ENCODE measurements around the gene MTNR1B. TPM values are rescaled to one million over a fixed set of nuclear protein-coding genes. Genes with fewer than 3 reads are reported as not detected.
A peak's percentile ranks its signal among the peaks of the same experiment; 100 is the strongest.

Gene MTNR1B
- not detected for total RNA-seq
- not detected for polyA plus RNA-seq

DNA sequence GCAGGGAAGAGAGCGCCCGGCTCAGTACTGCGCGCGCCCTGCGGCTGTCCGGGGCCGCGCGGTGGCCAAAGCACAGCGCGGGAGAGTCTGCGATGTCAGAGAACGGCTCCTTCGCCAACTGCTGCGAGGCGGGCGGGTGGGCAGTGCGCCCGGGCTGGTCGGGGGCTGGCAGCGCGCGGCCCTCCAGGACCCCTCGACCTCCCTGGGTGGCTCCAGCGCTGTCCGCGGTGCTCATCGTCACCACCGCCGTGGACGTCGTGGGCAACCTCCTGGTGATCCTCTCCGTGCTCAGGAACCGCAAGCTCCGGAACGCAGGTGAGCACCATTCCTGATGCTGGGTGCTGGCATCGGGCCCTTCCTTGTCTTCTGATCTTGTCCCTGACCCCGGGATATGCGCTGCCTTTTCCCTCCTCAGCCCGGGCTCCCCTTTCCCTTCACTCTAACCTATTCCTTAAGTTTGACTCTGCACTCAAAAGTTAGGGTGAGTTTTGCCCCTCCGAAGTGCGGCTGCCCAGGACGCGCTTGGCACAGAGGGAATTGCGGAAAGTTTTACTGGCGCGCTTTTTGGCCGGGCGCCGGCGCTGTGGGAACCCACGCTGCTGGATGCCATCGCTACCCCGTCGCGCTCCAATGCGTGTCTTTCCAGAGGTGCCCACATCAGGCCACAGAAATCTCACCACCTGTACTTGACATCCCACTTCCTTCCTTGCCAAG is at the start of gene MTNR1B:
Gene MTNR1B (plus strand): TSS at position 18 of the 714 bp plus-strand sequence. CDS start 75 bp downstream, at position 93.
- Histone ChIP-seq H3K9me3 (ENCODE audit: control insufficient read depth in 1 of 2, low read length in 2 of 2) (no peaks in the 10 kb centered on the region), H3K4me1 (ENCODE audit: insufficient read depth, low read length) (no peaks in the 10 kb centered on the region), H3K27me3 (ENCODE audit: insufficient read depth, low read length) (no peaks in the 10 kb centered on the region), H3K27ac (ENCODE audit: low read depth, low read length) (no peak within 1 kb of the TSS), H3K36me3 (ENCODE audit: insufficient read depth, low read length) (no peaks in the 10 kb centered on the region), H3K4me3 (ENCODE audit: low read length in 2 of 2) (no peak within 1 kb of the TSS)
- peaks cover 3 to 5% of the 10 kb centered on the region in 2 donors for H3K27me3 Mint-ChIP-seq
- ChIA-PET POLR2A (ENCODE audit: partially characterized antibody) (no interaction called here), CTCF (ENCODE audit: partially characterized antibody) (no interaction called here)
- peaks cover 0 to 2% (median 0%) of the 10 kb centered on the region in 8 donors for H3K9me3 Mint-ChIP-seq
- no peak within 1 kb of the TSS for H3K4me3 Mint-ChIP-seq
- H3K27ac Mint-ChIP-seq = no peak within 1 kb of the TSS
- intact Hi-C loops (cut with micrococcal nuclease) = no loop called here
- no peak for DNase-seq
- no peaks in the 10 kb centered on the region for H3K36me3 Mint-ChIP-seq
- no peaks in the 10 kb centered on the region for H3K4me1 Mint-ChIP-seq

DNA sequence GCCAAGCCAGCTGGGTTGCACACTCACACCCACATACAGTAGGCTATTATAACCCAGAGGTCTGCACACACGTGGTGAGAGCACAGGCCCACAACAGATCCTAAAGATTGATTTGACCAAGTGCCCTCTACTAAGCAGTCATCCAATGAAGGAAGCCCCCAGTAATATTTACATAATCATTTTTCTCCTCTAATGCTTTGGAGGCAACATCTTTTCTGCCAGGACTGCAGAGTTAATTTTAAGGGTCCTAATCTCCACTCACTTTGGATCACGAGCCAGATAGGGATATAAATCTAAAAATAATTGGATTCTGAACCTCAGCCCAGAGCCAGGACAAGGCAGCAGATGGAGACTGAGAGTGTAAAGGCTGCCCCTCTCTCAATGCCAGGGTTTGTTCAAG is 49.1 kb upstream of the MTNR1B start:
- Histone ChIP-seq H3K27me3 (ENCODE audit: insufficient read depth, low read length) (no peaks in the 10 kb centered on the region), H3K27ac (ENCODE audit: low read depth, low read length) (no peak overlapping the region), H3K9me3 (ENCODE audit: control insufficient read depth in 1 of 2, low read length in 2 of 2) (peaks cover 0 to 3% of the 10 kb centered on the region in 2 donors), H3K36me3 (ENCODE audit: insufficient read depth, low read length) (no peaks in the 10 kb centered on the region), H3K4me1 (ENCODE audit: insufficient read depth, low read length) (no peaks in the 10 kb centered on the region), H3K4me3 (ENCODE audit: low read length in 2 of 2) (no peak overlapping the region)
- Mint-ChIP-seq H3K36me3 (no peaks in the 10 kb centered on the region), H3K27ac (no peak overlapping the region), H3K4me3 (no peak overlapping the region), H3K4me1 (no peaks in the 10 kb centered on the region), H3K9me3 (peaks cover 0 to 15% (median 4%) of the 10 kb centered on the region in 8 donors), H3K27me3 (peaks cover 2 to 6% of the 10 kb centered on the region in 2 donors)
- intact Hi-C loops (cut with micrococcal nuclease) = no loop called here
- DNase-seq = no peak
- CTCF ChIA-PET (ENCODE audit: partially characterized antibody) = no interaction called here
- POLR2A ChIA-PET (ENCODE audit: partially characterized antibody) = no interaction called here

DNA sequence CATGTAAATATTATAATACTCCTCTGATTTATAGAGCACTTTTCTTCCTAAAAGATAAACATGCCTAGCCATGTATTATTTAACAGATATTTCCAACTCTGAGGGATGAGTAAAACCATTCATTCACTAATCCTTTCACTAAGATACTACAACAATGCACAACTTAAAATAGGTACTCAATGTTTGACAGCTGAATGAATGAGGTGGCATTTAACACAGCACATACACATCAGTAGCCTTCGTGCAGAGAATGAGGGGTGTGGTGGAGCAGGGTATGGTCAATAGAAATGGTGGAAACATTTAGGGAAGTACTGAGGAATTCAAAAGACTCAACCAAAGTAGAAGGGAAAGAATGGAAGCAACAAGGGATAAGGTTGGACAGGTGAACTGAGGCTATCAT is 46.7 kb upstream of the MTNR1B start:
- intact Hi-C loops (cut with micrococcal nuclease) = no loop called here
- H3K4me3 ChIP-seq (ENCODE audit: low read length in 2 of 2) = no peak overlapping the region
- H3K27me3 Mint-ChIP-seq = peaks cover 0 to 1% of the 10 kb centered on the region in 2 donors
- no peaks in the 10 kb centered on the region for H3K36me3 ChIP-seq (ENCODE audit: insufficient read depth, low read length)
- no peaks in the 10 kb centered on the region for H3K27me3 ChIP-seq (ENCODE audit: insufficient read depth, low read length)
- no peak overlapping the region for H3K4me3 Mint-ChIP-seq
- no peak overlapping the region for H3K27ac ChIP-seq (ENCODE audit: low read depth, low read length)
- peaks cover 0 to 24% (median 14%) of the 10 kb centered on the region in 8 donors for H3K9me3 Mint-ChIP-seq
- H3K4me1 ChIP-seq (ENCODE audit: insufficient read depth, low read length) = no peaks in the 10 kb centered on the region
- DNase-seq = no peak
- no peaks in the 10 kb centered on the region for H3K4me1 Mint-ChIP-seq
- no peaks in the 10 kb centered on the region for H3K36me3 Mint-ChIP-seq
- peaks cover 0 to 3% of the 10 kb centered on the region in 2 donors for H3K9me3 ChIP-seq (ENCODE audit: control insufficient read depth in 1 of 2, low read length in 2 of 2)
- no peak overlapping the region for H3K27ac Mint-ChIP-seq
- ChIA-PET POLR2A (ENCODE audit: partially characterized antibody) (no interaction called here), CTCF (ENCODE audit: partially characterized antibody) (no interaction called here)

DNA sequence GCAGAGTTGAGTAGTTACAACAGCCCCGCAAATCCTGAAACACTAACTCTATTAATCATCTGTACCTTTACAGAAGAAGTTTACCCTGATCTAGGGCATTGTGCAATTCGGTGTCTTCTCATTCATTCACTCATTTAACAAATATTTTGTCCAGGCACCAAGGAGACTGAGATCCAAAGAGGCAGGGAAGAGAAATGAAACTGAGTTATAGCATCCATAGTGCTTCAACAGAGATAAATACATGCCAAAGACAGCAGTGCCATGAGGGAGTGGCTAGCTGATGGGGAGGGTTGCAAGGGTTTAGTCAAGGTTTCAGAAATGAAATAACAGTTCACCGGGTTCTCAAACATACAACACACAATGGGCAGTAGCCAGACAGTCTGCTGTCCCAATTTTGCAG is 40.2 kb upstream of the MTNR1B start:
- H3K36me3 ChIP-seq (ENCODE audit: insufficient read depth, low read length) = no peaks in the 10 kb centered on the region
- peaks cover 0 to 1% of the 10 kb centered on the region in 2 donors for H3K27me3 Mint-ChIP-seq
- no peak overlapping the region for H3K27ac ChIP-seq (ENCODE audit: low read depth, low read length)
- no peak overlapping the region for H3K27ac Mint-ChIP-seq
- intact Hi-C loops (cut with micrococcal nuclease) = no loop called here
- H3K36me3 Mint-ChIP-seq = no peaks in the 10 kb centered on the region
- H3K9me3 ChIP-seq (ENCODE audit: control insufficient read depth in 1 of 2, low read length in 2 of 2) = peaks cover 0 to 3% of the 10 kb centered on the region in 2 donors
- no peaks in the 10 kb centered on the region for H3K27me3 ChIP-seq (ENCODE audit: insufficient read depth, low read length)
- no peaks in the 10 kb centered on the region for H3K4me1 ChIP-seq (ENCODE audit: insufficient read depth, low read length)
- no peak overlapping the region for H3K4me3 ChIP-seq (ENCODE audit: low read length in 2 of 2)
- H3K4me1 Mint-ChIP-seq = no peaks in the 10 kb centered on the region
- no peak overlapping the region for H3K4me3 Mint-ChIP-seq
- POLR2A ChIA-PET (ENCODE audit: partially characterized antibody) = no interaction called here
- DNase-seq = no peak
- peaks cover 0 to 25% (median 14%) of the 10 kb centered on the region in 8 donors for H3K9me3 Mint-ChIP-seq
- CTCF ChIA-PET (ENCODE audit: partially characterized antibody) = no interaction called here

DNA sequence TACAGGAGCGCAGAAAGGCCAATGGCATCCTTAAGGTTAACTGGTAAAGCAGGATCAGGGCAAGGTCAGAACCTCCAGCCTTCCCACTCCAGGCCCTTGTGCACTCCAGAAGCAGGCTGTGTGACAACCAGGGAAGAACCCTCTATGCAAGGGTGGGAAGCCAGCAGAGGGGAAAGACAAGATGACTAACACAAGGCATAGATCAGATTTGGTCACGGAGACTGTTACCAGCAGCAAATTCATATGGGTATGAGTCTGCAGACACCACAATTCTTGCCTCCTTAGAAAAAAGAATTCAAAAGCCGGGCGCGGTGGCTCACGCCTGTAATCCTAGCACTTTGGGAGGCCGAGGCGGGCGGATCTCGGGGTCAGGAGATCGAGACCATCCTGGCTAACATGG is 39.8 kb upstream of the MTNR1B start:
- peak overlapping the region in 1 of 7 donors; percentile 69 for H3K27ac Mint-ChIP-seq
- CTCF ChIA-PET (ENCODE audit: partially characterized antibody) = no interaction called here

DNA sequence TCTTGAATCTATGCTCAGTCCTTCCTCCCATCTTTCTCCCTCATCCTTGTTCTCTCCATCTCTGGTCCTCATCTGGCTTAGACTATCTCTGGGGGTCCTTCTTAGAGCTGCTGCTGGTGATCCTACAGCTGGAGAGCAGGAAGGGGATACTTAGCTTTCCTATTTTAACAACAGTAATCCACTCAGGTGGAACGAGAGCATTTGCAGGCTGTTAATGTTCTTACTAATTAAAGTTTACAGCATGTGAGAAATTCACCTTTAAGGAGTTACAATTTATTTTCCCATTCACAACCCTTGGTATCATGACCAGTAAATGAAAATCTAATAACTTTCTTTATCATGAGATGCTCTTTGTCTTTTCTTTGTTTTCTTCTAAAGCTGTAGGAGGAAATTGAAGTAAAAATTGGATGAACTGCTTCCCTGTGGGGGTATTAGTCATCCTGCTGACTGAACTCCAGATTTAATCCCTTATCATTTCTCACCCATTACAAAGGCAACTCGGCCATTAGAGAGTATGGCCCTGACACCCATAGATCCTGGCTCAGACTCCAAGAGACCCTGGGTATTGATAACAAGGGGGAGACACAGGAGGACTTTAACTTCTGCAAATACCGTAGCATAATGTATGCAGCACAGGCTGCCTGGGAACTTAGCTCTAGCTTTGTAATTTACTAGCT is 37.6 kb upstream of the MTNR1B start:
- H3K27ac Mint-ChIP-seq = no peak overlapping the region
- peaks cover 0 to 5% (median 2%) of the 10 kb centered on the region in 8 donors for H3K9me3 Mint-ChIP-seq
- no peak for DNase-seq
- H3K36me3 Mint-ChIP-seq = no peaks in the 10 kb centered on the region
- ChIA-PET CTCF (ENCODE audit: partially characterized antibody) (no interaction called here), POLR2A (ENCODE audit: partially characterized antibody) (no interaction called here)
- H3K27ac ChIP-seq (ENCODE audit: low read depth, low read length) = no peak overlapping the region
- H3K27me3 Mint-ChIP-seq = peaks cover 0 to 4% of the 10 kb centered on the region in 2 donors
- intact Hi-C loops (cut with micrococcal nuclease) = no loop called here
- H3K4me1 ChIP-seq (ENCODE audit: insufficient read depth, low read length) = no peaks in the 10 kb centered on the region
- no peak overlapping the region for H3K4me3 ChIP-seq (ENCODE audit: low read length in 2 of 2)
- H3K4me3 Mint-ChIP-seq = no peak overlapping the region
- H3K36me3 ChIP-seq (ENCODE audit: insufficient read depth, low read length) = no peaks in the 10 kb centered on the region
- H3K27me3 ChIP-seq (ENCODE audit: insufficient read depth, low read length) = no peaks in the 10 kb centered on the region
- no peaks in the 10 kb centered on the region for H3K4me1 Mint-ChIP-seq
- no peaks in the 10 kb centered on the region for H3K9me3 ChIP-seq (ENCODE audit: control insufficient read depth in 1 of 2, low read length in 2 of 2)

More for the DNA sequence above, 39.8 kb upstream of the MTNR1B start:
- no peak overlapping the region for H3K4me3 Mint-ChIP-seq
- intact Hi-C loops (cut with micrococcal nuclease) = no loop called here
- H3K27me3 Mint-ChIP-seq = peaks cover 0 to 3% of the 10 kb centered on the region in 2 donors
- no peak overlapping the region for H3K27ac ChIP-seq (ENCODE audit: low read depth, low read length)
- H3K9me3 ChIP-seq (ENCODE audit: control insufficient read depth in 1 of 2, low read length in 2 of 2) = peaks cover 0 to 3% of the 10 kb centered on the region in 2 donors
- H3K36me3 Mint-ChIP-seq = no peaks in the 10 kb centered on the region
- H3K27me3 ChIP-seq (ENCODE audit: insufficient read depth, low read length) = no peaks in the 10 kb centered on the region
- POLR2A ChIA-PET (ENCODE audit: partially characterized antibody) = no interaction called here
- H3K4me3 ChIP-seq (ENCODE audit: low read length in 2 of 2) = no peak overlapping the region
- peaks cover 0 to 24% (median 11%) of the 10 kb centered on the region in 8 donors for H3K9me3 Mint-ChIP-seq
- no peaks in the 10 kb centered on the region for H3K36me3 ChIP-seq (ENCODE audit: insufficient read depth, low read length)
- no peaks in the 10 kb centered on the region for H3K4me1 Mint-ChIP-seq
- H3K4me1 ChIP-seq (ENCODE audit: insufficient read depth, low read length) = no peaks in the 10 kb centered on the region
- no peak for DNase-seq

DNA sequence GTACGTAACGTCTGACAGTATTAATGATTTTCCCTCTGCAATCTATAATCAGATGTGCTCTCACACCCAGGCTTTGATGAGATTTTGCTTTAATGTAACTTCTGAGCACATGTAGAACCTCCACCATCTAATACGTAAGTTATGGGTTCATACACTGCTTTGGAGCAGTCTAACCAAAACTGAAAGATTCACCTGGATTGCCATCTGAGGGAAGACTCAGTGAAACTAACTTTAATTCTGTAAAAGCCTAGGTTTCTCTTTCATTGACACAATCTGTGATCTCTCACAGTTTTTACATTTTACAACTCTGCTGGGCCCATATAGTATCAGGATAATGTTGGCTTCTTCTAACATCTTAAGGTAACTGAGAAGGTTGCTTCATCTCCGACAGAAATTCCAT is 30.1 kb upstream of the MTNR1B start:
- intact Hi-C loops (cut with micrococcal nuclease) = no loop called here
- no peak overlapping the region for H3K27ac ChIP-seq (ENCODE audit: low read depth, low read length)
- Mint-ChIP-seq H3K36me3 (no peaks in the 10 kb centered on the region), H3K27ac (no peak overlapping the region), H3K9me3 (peaks cover 0 to 10% (median 1%) of the 10 kb centered on the region in 8 donors), H3K27me3 (peaks cover 5 to 6% of the 10 kb centered on the region in 2 donors), H3K4me1 (no peaks in the 10 kb centered on the region), H3K4me3 (no peak overlapping the region)
- no peak for DNase-seq
- POLR2A ChIA-PET (ENCODE audit: partially characterized antibody) = no interaction called here
- H3K36me3 ChIP-seq (ENCODE audit: insufficient read depth, low read length) = no peaks in the 10 kb centered on the region
- CTCF ChIA-PET (ENCODE audit: partially characterized antibody) = interaction anchor here (1.4 kb wide), 1 partner anchor 286 kb away, joined by 5 read pairs; no protein-coding TSS in a partner anchor
- H3K4me1 ChIP-seq (ENCODE audit: insufficient read depth, low read length) = no peaks in the 10 kb centered on the region
- H3K9me3 ChIP-seq (ENCODE audit: control insufficient read depth in 1 of 2, low read length in 2 of 2) = no peaks in the 10 kb centered on the region
- H3K4me3 ChIP-seq (ENCODE audit: low read length in 2 of 2) = no peak overlapping the region
- no peaks in the 10 kb centered on the region for H3K27me3 ChIP-seq (ENCODE audit: insufficient read depth, low read length)

Data from CD4-positive, alpha-beta memory T cell (primary cell).